ENCODE data around the gene SPINT1. TPM values are rescaled to one million over a fixed set of nuclear protein-coding genes. Genes with fewer than 3 reads are reported as not detected.

Gene SPINT1
- 0.62 to 0.90 TPM (median 0.81 TPM) in 5 replicates for total RNA-seq (2022; extraction: Qiagen RNA extraction)

GRCh38 chr15:40843885-40844695 lies at the start of gene SPINT1:
Gene SPINT1, plus strand, starts transcription at chr15:40844048. Its CDS starts 507 bp downstream, at chr15:40844555.

DNA sequence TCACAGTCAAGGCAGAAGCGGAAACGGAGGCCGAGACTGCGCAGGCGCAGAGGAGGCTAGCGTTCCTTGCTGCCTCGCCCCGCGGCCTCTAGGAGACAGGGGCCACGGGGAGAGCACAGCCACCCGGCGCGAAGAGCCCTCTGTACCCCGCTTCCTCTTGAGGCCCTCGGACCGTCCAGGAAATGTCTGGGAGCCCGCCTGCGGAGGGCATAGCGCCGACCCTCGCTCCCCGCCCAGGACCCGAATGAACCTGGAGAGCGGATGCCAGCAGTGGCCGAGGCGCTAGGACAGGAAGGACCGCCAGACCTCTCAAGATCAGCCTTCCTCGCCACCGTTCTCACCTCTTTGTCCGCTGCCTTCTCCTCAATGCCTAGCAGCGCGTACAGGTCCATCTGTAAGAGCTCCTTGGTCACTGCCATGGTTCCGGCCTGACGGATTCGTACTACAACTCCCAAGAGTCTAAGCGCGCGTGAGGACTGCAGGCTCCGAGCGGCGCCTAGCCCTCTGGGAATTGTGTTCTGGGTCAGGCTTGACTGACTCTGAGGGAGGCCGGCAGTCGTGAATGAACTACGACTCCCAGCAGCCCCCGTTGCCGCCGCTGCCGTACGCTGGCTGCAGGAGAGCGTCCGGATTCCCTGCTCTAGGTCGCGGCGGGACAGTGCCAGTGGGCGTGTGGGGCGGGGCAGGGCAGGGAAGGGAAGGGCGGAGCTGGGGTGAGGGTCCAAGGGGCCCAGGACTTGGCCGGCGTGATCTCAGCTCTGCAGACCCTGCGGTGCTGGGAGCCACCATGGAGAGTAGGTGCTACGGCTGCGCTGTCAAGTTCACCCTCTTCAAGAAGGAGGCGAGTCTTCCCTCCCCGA lies 36.6 kb upstream of the SPINT1 start, which contains the start of the genes DNAJC17 and ZFYVE19:
Gene DNAJC17, minus strand, starts transcription at position 446 of the 860 bp plus-strand sequence. Its CDS starts 27 bp downstream, at position 419.
Gene ZFYVE19, plus strand, starts transcription at position 62 of the 860 bp plus-strand sequence. Its CDS starts 501 bp downstream, at position 563.

DNA sequence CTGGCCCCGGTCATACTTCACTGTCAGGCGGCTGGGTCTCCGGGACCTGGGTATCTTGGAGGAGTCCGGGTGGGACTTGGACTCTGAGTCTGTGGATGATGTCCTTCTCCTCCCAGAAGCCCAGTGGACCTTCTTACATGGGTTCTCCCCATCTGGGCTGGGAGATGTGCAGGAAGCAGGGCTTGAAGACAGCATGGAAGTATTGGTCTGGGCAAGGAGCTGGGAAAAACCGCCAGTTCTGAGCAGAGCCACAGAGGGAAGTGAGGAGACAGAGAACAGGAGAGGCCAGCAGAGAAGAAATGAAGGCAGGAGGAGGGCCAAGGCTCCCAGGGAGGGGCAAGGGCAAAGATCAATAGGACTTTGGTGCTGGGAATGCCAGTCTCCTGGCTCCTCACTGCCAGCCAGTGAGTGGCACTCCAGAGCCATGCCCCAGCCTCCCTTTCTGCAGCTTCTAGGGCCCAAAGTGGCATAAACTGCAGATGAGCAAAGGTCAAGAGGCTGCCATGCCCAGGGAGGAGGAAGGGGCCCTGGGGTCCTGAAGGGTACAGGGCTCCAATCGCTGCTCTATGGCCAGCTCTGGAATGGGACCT lies 15.3 kb upstream of the SPINT1 start, which contains the start of gene PPP1R14D:
Gene PPP1R14D, minus strand, starts transcription at position 262 of the 590 bp plus-strand sequence. Its CDS starts 67 bp downstream, at position 195.

GRCh38 chr15:40873694-40874561 lies 30.1 kb downstream of the SPINT1 start, which contains the start of gene RHOV:
Gene RHOV, minus strand, starts transcription at chr15:40874234. Its CDS starts 95 bp downstream, at chr15:40874139.

DNA sequence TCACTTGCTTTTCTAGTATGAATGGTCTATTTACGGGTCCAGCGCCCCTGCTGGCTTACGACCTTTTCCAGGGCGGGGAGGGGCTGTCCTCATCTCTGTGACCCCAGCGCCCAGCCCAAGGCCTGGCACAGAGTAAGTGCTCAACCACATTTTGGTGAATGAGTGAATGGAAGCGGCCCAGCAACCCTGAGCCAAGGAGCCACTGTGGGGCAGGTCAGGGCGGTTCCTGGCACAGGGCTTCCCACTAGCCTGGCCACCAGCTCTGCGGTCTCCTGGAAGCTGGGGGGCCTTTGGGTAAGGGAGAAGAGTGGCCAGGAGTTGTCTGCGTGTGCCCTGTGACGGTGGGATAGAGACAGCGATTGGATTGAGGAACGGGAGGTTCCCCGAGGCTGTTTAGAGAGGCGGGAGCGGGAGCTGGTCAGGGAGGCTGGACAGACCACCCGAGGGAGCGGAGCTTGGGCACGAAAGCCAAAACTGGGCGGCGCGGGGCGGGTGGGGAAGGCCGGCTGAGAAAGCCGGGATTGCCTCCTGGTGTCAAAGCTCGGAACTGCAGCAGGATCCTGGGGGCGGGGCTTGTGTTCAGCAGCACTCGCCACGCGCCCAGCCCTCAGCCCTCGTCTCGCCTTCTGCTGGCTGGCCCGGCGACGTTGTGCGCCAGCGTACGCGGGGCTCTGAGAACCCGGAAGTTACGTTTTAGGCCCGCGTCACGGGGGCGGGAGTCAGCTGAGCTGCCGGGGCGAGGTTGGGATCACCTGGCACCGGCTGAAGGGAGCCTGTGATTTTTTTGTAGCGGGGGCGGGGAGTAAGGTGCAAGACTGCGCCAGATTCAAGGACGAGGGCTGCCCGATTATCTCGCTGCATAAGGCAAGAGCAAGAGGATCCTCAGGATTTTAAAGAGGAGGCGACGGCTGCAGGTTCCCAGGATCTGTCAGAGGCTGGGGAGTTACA lies 50.2 kb downstream of the SPINT1 start, which contains the start of gene VPS18:
Gene VPS18, plus strand, starts transcription at position 718 of the 948 bp plus-strand sequence. CDS start 319 bp downstream, outside the sequence.

Other genes starting within 250 kb of the SPINT1 start
- gene KNL1, start 249.8 kb upstream of the SPINT1 start, total RNA-seq (2022; extraction: Qiagen RNA extraction), result 5.0 to 9.8 TPM (median 6.4 TPM) in 5 replicates
- 17.6 to 20.1 TPM (median 18.0 TPM) in 5 replicates for gene RAD51, start 148.9 kb upstream of the SPINT1 start, total RNA-seq (2022; extraction: Qiagen RNA extraction)
- 21.4 to 26.1 TPM (median 22.6 TPM) in 5 replicates for gene RMDN3, start 88.8 kb upstream of the SPINT1 start, total RNA-seq (2022; extraction: Qiagen RNA extraction)
- 6.3 to 8.6 TPM (median 7.9 TPM) in 5 replicates for gene GCHFR, start 80.0 kb upstream of the SPINT1 start, total RNA-seq (2022; extraction: Qiagen RNA extraction)
- gene C15orf62, start 74.1 kb upstream of the SPINT1 start, total RNA-seq (2022; extraction: Qiagen RNA extraction), result 0.06 to 0.13 TPM (median 0.10 TPM) in 3 of 5 replicates, not detected in the others
- 14.8 to 17.6 TPM (median 17.2 TPM) in 5 replicates for gene ZFYVE19, start 37.0 kb upstream of the SPINT1 start, total RNA-seq (2022; extraction: Qiagen RNA extraction)
- gene DNAJC17, start 36.6 kb upstream of the SPINT1 start, total RNA-seq (2022; extraction: Qiagen RNA extraction), result 21.2 to 25.9 TPM (median 24.3 TPM) in 5 replicates
- gene PPP1R14D, start 15.3 kb upstream of the SPINT1 start, total RNA-seq (2022; extraction: Qiagen RNA extraction), result 0.17 to 0.32 TPM in 2 of 5 replicates, not detected in the others
- 3.7 to 4.8 TPM (median 4.6 TPM) in 5 replicates for gene RHOV, start 30.2 kb downstream of the SPINT1 start, total RNA-seq (2022; extraction: Qiagen RNA extraction)
- gene VPS18, start 50.4 kb downstream of the SPINT1 start, total RNA-seq (2022; extraction: Qiagen RNA extraction), result 20.7 to 24.0 TPM (median 22.8 TPM) in 5 replicates
- gene DLL4, start 85.3 kb downstream of the SPINT1 start, total RNA-seq (2022; extraction: Qiagen RNA extraction), result 1.8 to 2.4 TPM (median 2.1 TPM) in 5 replicates
- gene CHAC1, start 109.4 kb downstream of the SPINT1 start, total RNA-seq (2022; extraction: Qiagen RNA extraction), result 5.9 to 14.3 TPM (median 8.6 TPM) in 5 replicates